NB4 (cell line): ENCODE results near the gene TULP4.

Source experiments
- DNase-seq: peaks from one replicate; pipeline ENCODE4 v3.0.0; 2010; ENCODE audit warnings: low read depth
- H3K4me3 ChIP-seq: one replicate; pipeline ENCODE4 v1.5.1; 2011; ENCODE audit warnings: mild to moderate bottlenecking, low read depth, low read length, moderate library complexity
- CTCF ChIP-seq: IDR thresholded peaks from one replicate; pipeline ENCODE4 v1.5.1; 2012; ENCODE audit warnings: low read depth, low read length
- MAX ChIP-seq: IDR thresholded peaks from 2 replicates; pipeline ENCODE4 v1.6.1; 2011; ENCODE audit warnings: low read depth, low read length
- MYC ChIP-seq: IDR thresholded peaks from 2 replicates; pipeline ENCODE4 v1.6.1; 2011; ENCODE audit warnings: low read depth, low read length
- POLR2A ChIP-seq: IDR thresholded peaks from 2 replicates; pipeline ENCODE4 v1.6.1; 2011; ENCODE audit warnings: mild to moderate bottlenecking; ENCODE audit not compliant: insufficient read length; ENCODE audit errors: extremely low read depth

TULP4 gene

GRCh38 chr6:158501360-158502262 lies 189.3 kb downstream of the TULP4 start:
- no peak for DNase-seq
- TF ChIP-seq MAX (no peak), CTCF (no peak), POLR2A (no peak), MYC (no peak)
- no peak overlapping the region for H3K4me3 ChIP-seq

GRCh38 chr6:158502263-158502950 lies 190.1 kb downstream of the TULP4 start:
- no peak overlapping the region for H3K4me3 ChIP-seq
- DNase-seq, result no peak
- TF ChIP-seq POLR2A (no peak), CTCF (no peak), MYC (no peak), MAX (no peak)

- H3K4me3 ChIP-seq, result no peak overlapping the region
- TF ChIP-seq CTCF (no peak), POLR2A (no peak), MYC (no peak), MAX (no peak)
- DNase-seq, result no peak
Observed at GRCh38 chr6:158503222-158503621, 191.0 kb downstream of the TULP4 start.

GRCh38 chr6:158503846-158504245 lies 191.6 kb downstream of the TULP4 start:
- no peak for TF ChIP-seq MAX
- TF ChIP-seq CTCF, result no peak
- no peak for TF ChIP-seq MYC
- TF ChIP-seq POLR2A, result no peak
- no peak overlapping the region for H3K4me3 ChIP-seq
- DNase-seq, result no peak

GRCh38 chr6:158505194-158505593 lies 192.9 kb downstream of the TULP4 start:
- DNase-seq, result no peak
- TF ChIP-seq CTCF, result no peak
- no peak for TF ChIP-seq MAX
- TF ChIP-seq MYC, result no peak
- H3K4me3 ChIP-seq, result no peak overlapping the region
